ENCODE results near the gene RNF223.
"Not testable (repeated sequence)": the region's sequence is repeated elsewhere in the genome, so short reads cannot be mapped to it uniquely, and the experiment has no call there.

RNF223 gene

GRCh38 chr1:1060281-1061000, 13.7 kb downstream of the RNF223 start:
- no peak for DNase-seq (ENCODE audit: low read depth)

- DNase-seq (ENCODE audit: low read depth) = peak; percentile 80
These were observed 14.4 kb downstream of the RNF223 start for GRCh38 chr1:1059494-1060280.

GRCh38 chr1:1058921-1059493, 15.1 kb downstream of the RNF223 start:
- DNase-seq (ENCODE audit: low read depth) = no peak

GRCh38 chr1:1058088-1058905, 15.8 kb downstream of the RNF223 start:
- no peak for DNase-seq (ENCODE audit: low read depth)

GRCh38 chr1:1057769-1058087, 16.4 kb downstream of the RNF223 start:
- DNase-seq (ENCODE audit: low read depth) = not testable (repeated sequence)

GRCh38 chr1:1055841-1056736, 18.0 kb downstream of the RNF223 start:
- no peak for DNase-seq (ENCODE audit: low read depth)

GRCh38 chr1:1054971-1055370, 19.1 kb downstream of the RNF223 start:
- no peak for DNase-seq (ENCODE audit: low read depth)

GRCh38 chr1:1054099-1054700, 19.9 kb downstream of the RNF223 start:
- DNase-seq (ENCODE audit: low read depth) = no peak

GRCh38 chr1:1053682-1054081, 20.4 kb downstream of the RNF223 start:
- DNase-seq (ENCODE audit: low read depth) = no peak

- no peak for DNase-seq (ENCODE audit: low read depth)
These were observed 21.1 kb downstream of the RNF223 start for GRCh38 chr1:1053022-1053421.

- DNase-seq (ENCODE audit: low read depth) = no peak
These were observed 21.9 kb downstream of the RNF223 start for GRCh38 chr1:1052003-1052840.

- no peak for DNase-seq (ENCODE audit: low read depth)
These were observed 22.8 kb downstream of the RNF223 start for GRCh38 chr1:1051127-1051810.

GRCh38 chr1:1050577-1051052, 23.5 kb downstream of the RNF223 start:
- no peak for DNase-seq (ENCODE audit: low read depth)

GRCh38 chr1:1049318-1050165, 24.6 kb downstream of the RNF223 start:
- DNase-seq (ENCODE audit: low read depth) = no peak

- no peak for DNase-seq (ENCODE audit: low read depth)
These were observed 25.3 kb downstream of the RNF223 start for GRCh38 chr1:1048765-1049164.

- no peak for DNase-seq (ENCODE audit: low read depth)
These were observed 26.1 kb downstream of the RNF223 start for GRCh38 chr1:1047963-1048362.

GRCh38 chr1:1047407-1047806, 26.7 kb downstream of the RNF223 start:
- DNase-seq (ENCODE audit: low read depth) = no peak

- DNase-seq (ENCODE audit: low read depth) = no peak
These were observed 27.3 kb downstream of the RNF223 start for GRCh38 chr1:1046767-1047166.
